ENCODE measurements around the gene MYO1E. TPM values are rescaled to one million over a fixed set of nuclear protein-coding genes. Genes with fewer than 3 reads are reported as not detected.

Gene MYO1E
- total RNA-seq, 6 experiments from 2014 or later, result 108 to 142 (median 115) TPM

GRCh38 chr15:59329570-59330350 is 42.9 kb downstream of the MYO1E start:
- no peak for TF ChIP-seq CTCF (IDR thresholded peaks at IDR 0.05)
- 0 out of 2 replicates have a peak, but pooled peaks cover 5% of the 10 kb centered on the region for H3K36me3 Mint-ChIP-seq (ENCODE audit: low read depth)
- H3K4me1 Mint-ChIP-seq (ENCODE audit: low read depth), result peaks cover 23% of the 10 kb centered on the region
- no peaks in the 10 kb centered on the region for H3K9me3 Mint-ChIP-seq
- H3K27me3 Mint-ChIP-seq (ENCODE audit: insufficient read depth), result 0 out of 2 replicates have a peak, but pooled peaks cover 3% of the 10 kb centered on the region
- H3K27ac Mint-ChIP-seq, result no peak overlapping the region; the same call in 1 of the 2 replicates
- H3K4me3 Mint-ChIP-seq, result no peak overlapping the region
- DNase-seq, result no peak

GRCh38 chr15:59329091-59329490 is 43.6 kb downstream of the MYO1E start:
- DNase-seq, result no peak
- Mint-ChIP-seq H3K27ac (no peak overlapping the region), H3K4me3 (no peak overlapping the region), H3K27me3 (ENCODE audit: insufficient read depth) (0 out of 2 replicates have a peak, but pooled peaks cover 3% of the 10 kb centered on the region), H3K4me1 (ENCODE audit: low read depth) (peaks cover 19% of the 10 kb centered on the region), H3K9me3 (no peaks in the 10 kb centered on the region), H3K36me3 (ENCODE audit: low read depth) (0 out of 2 replicates have a peak, but pooled peaks cover 5% of the 10 kb centered on the region)
- no peak for TF ChIP-seq CTCF (IDR thresholded peaks at IDR 0.05)

GRCh38 chr15:59327942-59328341 is 44.7 kb downstream of the MYO1E start:
- no peak for DNase-seq
- no peak for TF ChIP-seq CTCF (IDR thresholded peaks at IDR 0.05)
- Mint-ChIP-seq H3K36me3 (ENCODE audit: low read depth) (0 out of 2 replicates have a peak, but pooled peaks cover 5% of the 10 kb centered on the region), H3K27ac (no peak overlapping the region), H3K27me3 (ENCODE audit: insufficient read depth) (0 out of 2 replicates have a peak, but pooled peaks cover 3% of the 10 kb centered on the region), H3K9me3 (no peaks in the 10 kb centered on the region), H3K4me3 (no peak overlapping the region), H3K4me1 (ENCODE audit: low read depth) (peaks cover 19% of the 10 kb centered on the region)

- Mint-ChIP-seq H3K27ac (no peak overlapping the region), H3K4me3 (no peak overlapping the region), H3K9me3 (no peaks in the 10 kb centered on the region), H3K27me3 (ENCODE audit: insufficient read depth) (0 out of 2 replicates have a peak, but pooled peaks cover 3% of the 10 kb centered on the region), H3K4me1 (ENCODE audit: low read depth) (peaks cover 19% of the 10 kb centered on the region), H3K36me3 (ENCODE audit: low read depth) (0 out of 2 replicates have a peak, but pooled peaks cover 5% of the 10 kb centered on the region)
- no peak for TF ChIP-seq CTCF (IDR thresholded peaks at IDR 0.05)
- no peak for DNase-seq
Measured at GRCh38 chr15:59326856-59327255, 45.8 kb downstream of the MYO1E start.

- no peaks in the 10 kb centered on the region for H3K27me3 Mint-ChIP-seq (ENCODE audit: insufficient read depth)
- no peak overlapping the region for H3K27ac Mint-ChIP-seq
- H3K4me3 Mint-ChIP-seq, result no peak overlapping the region
- peaks cover 31% of the 10 kb centered on the region for H3K36me3 Mint-ChIP-seq (ENCODE audit: low read depth)
- no peak for TF ChIP-seq CTCF (IDR thresholded peaks at IDR 0.05)
- no peaks in the 10 kb centered on the region for H3K9me3 Mint-ChIP-seq
- H3K4me1 Mint-ChIP-seq (ENCODE audit: low read depth), result peaks cover 7% of the 10 kb centered on the region
- no peak for DNase-seq
Measured at GRCh38 chr15:59322056-59322759, 50.5 kb downstream of the MYO1E start.
